Measurements from ENCODE around the gene SIX3. TPM values are rescaled to one million over a fixed set of nuclear protein-coding genes. Genes with fewer than 3 reads are reported as not detected.

The SIX3 gene
- total RNA-seq (2014; rRNA removed; shearing (Covaris generic); ENCODE audit: low replicate concordance): not detected in 2 replicates

- in situ Hi-C loops (cut with HindIII; ENCODE audit: low pct_unique_long_range_greater_than_20kb, low sequenced_read_pairs): no loop called here
- DNase-seq (ENCODE audit: low read depth): no peak
Observed at GRCh38 chr2:44941551-44942234, at the start of gene SIX3. TSS of gene SIX3 (plus strand) at chr2:44941702. CDS start at chr2:44942105, 403 bp downstream.

- in situ Hi-C loops (cut with HindIII; ENCODE audit: low pct_unique_long_range_greater_than_20kb, low sequenced_read_pairs): no loop called here
- DNase-seq (ENCODE audit: low read depth): no peak
Observed at GRCh38 chr2:44894058-44894457, 47.4 kb upstream of the SIX3 start.

GRCh38 chr2:44895061-44895460 is 46.4 kb upstream of the SIX3 start:
- in situ Hi-C loops (cut with HindIII; ENCODE audit: low pct_unique_long_range_greater_than_20kb, low sequenced_read_pairs): no loop called here
- DNase-seq (ENCODE audit: low read depth): peak; percentile 32

- in situ Hi-C loops (cut with HindIII; ENCODE audit: low pct_unique_long_range_greater_than_20kb, low sequenced_read_pairs): no loop called here
Observed at GRCh38 chr2:44897406-44897805, 44.1 kb upstream of the SIX3 start.

GRCh38 chr2:44902217-44903137 is 39.0 kb upstream of the SIX3 start:
- no peak for DNase-seq (ENCODE audit: low read depth)
- in situ Hi-C loops (cut with HindIII; ENCODE audit: low pct_unique_long_range_greater_than_20kb, low sequenced_read_pairs): no loop called here

More at GRCh38 chr2:44897406-44897805, 44.1 kb upstream of the SIX3 start:
- no peak for DNase-seq (ENCODE audit: low read depth)

- DNase-seq (ENCODE audit: low read depth): no peak
- in situ Hi-C loops (cut with HindIII; ENCODE audit: low pct_unique_long_range_greater_than_20kb, low sequenced_read_pairs): no loop called here
Observed at GRCh38 chr2:44904578-44904977, 36.9 kb upstream of the SIX3 start.

GRCh38 chr2:44906972-44907371 is 34.5 kb upstream of the SIX3 start:
- DNase-seq (ENCODE audit: low read depth): no peak
- in situ Hi-C loops (cut with HindIII; ENCODE audit: low pct_unique_long_range_greater_than_20kb, low sequenced_read_pairs): no loop called here

GRCh38 chr2:44909831-44910230 is 31.7 kb upstream of the SIX3 start:
- in situ Hi-C loops (cut with HindIII; ENCODE audit: low pct_unique_long_range_greater_than_20kb, low sequenced_read_pairs): no loop called here
- no peak for DNase-seq (ENCODE audit: low read depth)

GRCh38 chr2:44912660-44913059 is 28.8 kb upstream of the SIX3 start:
- in situ Hi-C loops (cut with HindIII; ENCODE audit: low pct_unique_long_range_greater_than_20kb, low sequenced_read_pairs): no loop called here
- DNase-seq (ENCODE audit: low read depth): no peak

- in situ Hi-C loops (cut with HindIII; ENCODE audit: low pct_unique_long_range_greater_than_20kb, low sequenced_read_pairs): no loop called here
- no peak for DNase-seq (ENCODE audit: low read depth)
Observed at GRCh38 chr2:44916291-44916690, 25.2 kb upstream of the SIX3 start.

GRCh38 chr2:44918095-44918775 is 23.3 kb upstream of the SIX3 start:
- DNase-seq (ENCODE audit: low read depth): peak; percentile 44
- in situ Hi-C loops (cut with HindIII; ENCODE audit: low pct_unique_long_range_greater_than_20kb, low sequenced_read_pairs): no loop called here

- in situ Hi-C loops (cut with HindIII; ENCODE audit: low pct_unique_long_range_greater_than_20kb, low sequenced_read_pairs): no loop called here
- DNase-seq (ENCODE audit: low read depth): no peak
Observed at GRCh38 chr2:44920751-44921150, 20.8 kb upstream of the SIX3 start.

GRCh38 chr2:44922776-44923175 is 18.7 kb upstream of the SIX3 start:
- in situ Hi-C loops (cut with HindIII; ENCODE audit: low pct_unique_long_range_greater_than_20kb, low sequenced_read_pairs): no loop called here
- no peak for DNase-seq (ENCODE audit: low read depth)

- no peak for DNase-seq (ENCODE audit: low read depth)
- in situ Hi-C loops (cut with HindIII; ENCODE audit: low pct_unique_long_range_greater_than_20kb, low sequenced_read_pairs): no loop called here
Observed at GRCh38 chr2:44925561-44926136, 15.9 kb upstream of the SIX3 start.

GRCh38 chr2:44926957-44927356 is 14.5 kb upstream of the SIX3 start:
- in situ Hi-C loops (cut with HindIII; ENCODE audit: low pct_unique_long_range_greater_than_20kb, low sequenced_read_pairs): no loop called here
- DNase-seq (ENCODE audit: low read depth): no peak

- no peak for DNase-seq (ENCODE audit: low read depth)
- in situ Hi-C loops (cut with HindIII; ENCODE audit: low pct_unique_long_range_greater_than_20kb, low sequenced_read_pairs): no loop called here
Observed at GRCh38 chr2:44927985-44928482, 13.5 kb upstream of the SIX3 start.

GRCh38 chr2:44928483-44929158 is 12.9 kb upstream of the SIX3 start:
- DNase-seq (ENCODE audit: low read depth): no peak
- in situ Hi-C loops (cut with HindIII; ENCODE audit: low pct_unique_long_range_greater_than_20kb, low sequenced_read_pairs): no loop called here

All from Caki2 (cell line).